SU-DHL-6 (cell line): ENCODE results near the gene ERH.

Experiments
- EZH2phosphoT487 ChIP-seq: fragments of 200-600 bp; sonication (generic), shearing (Covaris generic); conservative IDR thresholded peaks from 2 replicates; pipeline ENCODE4 v1.6.1; 2018; ENCODE audit warnings: mild to moderate bottlenecking, antibody characterized with exemption, low read length, moderate library complexity, mixed read lengths
- TF ChIP-seq, protein P1 (sequence below): fragments of 200-600 bp; sonication (generic); IDR thresholded peaks from one replicate; pipeline ENCODE4 v1.5.1; 2017; ENCODE audit warnings: antibody characterized with exemption, mild to moderate bottlenecking, low read length, moderate library complexity; ENCODE audit not compliant: insufficient read depth, poor library complexity, severe bottlenecking

DNA sequence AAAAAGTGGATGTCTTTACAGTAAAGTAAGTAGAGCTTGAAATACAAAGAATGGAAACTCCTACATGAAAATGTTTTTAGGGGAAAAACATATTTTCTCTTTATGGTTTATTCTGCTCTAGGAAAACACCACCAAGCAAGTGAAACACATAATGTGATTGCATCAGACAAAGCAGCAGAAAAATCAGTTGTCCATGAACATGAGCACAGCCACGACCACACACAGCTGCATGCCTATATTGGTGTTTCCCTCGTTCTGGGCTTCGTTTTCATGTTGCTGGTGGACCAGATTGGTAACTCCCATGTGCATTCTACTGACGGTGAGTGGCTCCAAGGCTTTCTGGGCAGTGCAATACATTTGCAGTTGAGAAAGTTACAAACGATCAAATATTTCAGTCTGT lies 43.8 kb upstream of the ERH start:
- TF ChIP-seq, protein P1, sequence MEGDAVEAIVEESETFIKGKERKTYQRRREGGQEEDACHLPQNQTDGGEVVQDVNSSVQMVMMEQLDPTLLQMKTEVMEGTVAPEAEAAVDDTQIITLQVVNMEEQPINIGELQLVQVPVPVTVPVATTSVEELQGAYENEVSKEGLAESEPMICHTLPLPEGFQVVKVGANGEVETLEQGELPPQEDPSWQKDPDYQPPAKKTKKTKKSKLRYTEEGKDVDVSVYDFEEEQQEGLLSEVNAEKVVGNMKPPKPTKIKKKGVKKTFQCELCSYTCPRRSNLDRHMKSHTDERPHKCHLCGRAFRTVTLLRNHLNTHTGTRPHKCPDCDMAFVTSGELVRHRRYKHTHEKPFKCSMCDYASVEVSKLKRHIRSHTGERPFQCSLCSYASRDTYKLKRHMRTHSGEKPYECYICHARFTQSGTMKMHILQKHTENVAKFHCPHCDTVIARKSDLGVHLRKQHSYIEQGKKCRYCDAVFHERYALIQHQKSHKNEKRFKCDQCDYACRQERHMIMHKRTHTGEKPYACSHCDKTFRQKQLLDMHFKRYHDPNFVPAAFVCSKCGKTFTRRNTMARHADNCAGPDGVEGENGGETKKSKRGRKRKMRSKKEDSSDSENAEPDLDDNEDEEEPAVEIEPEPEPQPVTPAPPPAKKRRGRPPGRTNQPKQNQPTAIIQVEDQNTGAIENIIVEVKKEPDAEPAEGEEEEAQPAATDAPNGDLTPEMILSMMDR: no peak
- TF ChIP-seq EZH2phosphoT487: no peak
